Measurements from ENCODE around the gene PRKAR1A.

PRKAR1A gene

DNA sequence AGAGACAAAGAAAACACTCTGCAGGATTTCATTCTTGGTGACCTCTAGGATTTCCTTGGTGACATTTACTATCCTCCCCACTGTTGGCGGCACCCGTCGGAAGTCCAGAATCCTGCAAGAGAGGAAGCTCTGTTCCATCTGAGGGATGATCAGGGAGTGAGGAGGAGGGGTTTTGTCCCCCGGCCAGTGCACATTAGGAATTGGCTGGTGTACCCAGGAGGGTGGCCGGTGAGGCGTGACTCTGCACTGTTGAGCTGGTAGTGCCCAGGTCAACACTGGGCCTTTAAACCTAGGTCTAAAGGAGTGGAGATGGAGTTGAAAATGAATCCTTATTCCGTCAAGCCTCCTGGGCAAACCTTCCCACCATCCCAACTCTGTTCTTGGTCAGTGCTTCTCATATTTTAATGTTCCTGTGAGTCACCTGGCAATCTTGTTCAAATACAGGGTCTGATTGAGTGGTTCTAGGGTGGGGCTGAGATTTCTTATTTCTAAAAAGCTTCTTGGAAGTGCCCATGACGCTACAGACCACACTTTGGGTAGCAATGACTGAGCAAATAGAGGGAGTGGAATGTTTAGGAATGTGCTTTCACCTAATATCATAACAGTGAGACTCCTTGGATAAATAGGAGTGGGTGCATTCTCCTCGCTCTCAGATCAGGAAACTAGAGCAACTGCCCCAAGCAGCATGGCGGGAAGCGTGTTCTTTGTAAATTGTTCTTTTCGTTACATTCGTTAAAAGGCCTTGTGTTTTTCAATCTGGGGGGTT is 30.7 kb downstream of the PRKAR1A start:
- no peak for TF ChIP-seq ZNF624 (tag by site-specific recombination; IDR thresholded peaks at IDR 0.05)
- TF ChIP-seq ZNF239 (tag by site-specific recombination; IDR thresholded peaks at IDR 0.05) = no peak
- TF ChIP-seq KLF7 (tag by site-specific recombination; IDR thresholded peaks at IDR 0.05; ENCODE audit: borderline replicate concordance) = no peak
- no peak for TF ChIP-seq YY2 (tag by site-specific recombination; IDR thresholded peaks at IDR 0.05)
- TF ChIP-seq OVOL3 (tag by site-specific recombination; IDR thresholded peaks at IDR 0.05) = no peak
- no peak for TF ChIP-seq ZNF416 (tag by site-specific recombination; IDR thresholded peaks at IDR 0.05)
- no peak for TF ChIP-seq ZNF404 (tag by site-specific recombination; IDR thresholded peaks at IDR 0.05)
- no peak for TF ChIP-seq ZNF266 (tag by site-specific recombination; IDR thresholded peaks at IDR 0.05; ENCODE audit: low read depth)
- TF ChIP-seq, protein P1, sequence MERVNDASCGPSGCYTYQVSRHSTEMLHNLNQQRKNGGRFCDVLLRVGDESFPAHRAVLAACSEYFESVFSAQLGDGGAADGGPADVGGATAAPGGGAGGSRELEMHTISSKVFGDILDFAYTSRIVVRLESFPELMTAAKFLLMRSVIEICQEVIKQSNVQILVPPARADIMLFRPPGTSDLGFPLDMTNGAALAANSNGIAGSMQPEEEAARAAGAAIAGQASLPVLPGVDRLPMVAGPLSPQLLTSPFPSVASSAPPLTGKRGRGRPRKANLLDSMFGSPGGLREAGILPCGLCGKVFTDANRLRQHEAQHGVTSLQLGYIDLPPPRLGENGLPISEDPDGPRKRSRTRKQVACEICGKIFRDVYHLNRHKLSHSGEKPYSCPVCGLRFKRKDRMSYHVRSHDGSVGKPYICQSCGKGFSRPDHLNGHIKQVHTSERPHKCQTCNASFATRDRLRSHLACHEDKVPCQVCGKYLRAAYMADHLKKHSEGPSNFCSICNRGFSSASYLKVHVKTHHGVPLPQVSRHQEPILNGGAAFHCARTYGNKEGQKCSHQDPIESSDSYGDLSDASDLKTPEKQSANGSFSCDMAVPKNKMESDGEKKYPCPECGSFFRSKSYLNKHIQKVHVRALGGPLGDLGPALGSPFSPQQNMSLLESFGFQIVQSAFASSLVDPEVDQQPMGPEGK (tag by site-specific recombination; IDR thresholded peaks at IDR 0.05) = no peak
- TF ChIP-seq ZNF600 (tag by site-specific recombination; IDR thresholded peaks at IDR 0.05) = no peak
- no peak for TF ChIP-seq ZNF791 (tag by site-specific recombination; IDR thresholded peaks at IDR 0.05)
- TF ChIP-seq KLF9 (tag by site-specific recombination; IDR thresholded peaks at IDR 0.05; ENCODE audit: low read depth) = no peak
- TF ChIP-seq, protein P2, sequence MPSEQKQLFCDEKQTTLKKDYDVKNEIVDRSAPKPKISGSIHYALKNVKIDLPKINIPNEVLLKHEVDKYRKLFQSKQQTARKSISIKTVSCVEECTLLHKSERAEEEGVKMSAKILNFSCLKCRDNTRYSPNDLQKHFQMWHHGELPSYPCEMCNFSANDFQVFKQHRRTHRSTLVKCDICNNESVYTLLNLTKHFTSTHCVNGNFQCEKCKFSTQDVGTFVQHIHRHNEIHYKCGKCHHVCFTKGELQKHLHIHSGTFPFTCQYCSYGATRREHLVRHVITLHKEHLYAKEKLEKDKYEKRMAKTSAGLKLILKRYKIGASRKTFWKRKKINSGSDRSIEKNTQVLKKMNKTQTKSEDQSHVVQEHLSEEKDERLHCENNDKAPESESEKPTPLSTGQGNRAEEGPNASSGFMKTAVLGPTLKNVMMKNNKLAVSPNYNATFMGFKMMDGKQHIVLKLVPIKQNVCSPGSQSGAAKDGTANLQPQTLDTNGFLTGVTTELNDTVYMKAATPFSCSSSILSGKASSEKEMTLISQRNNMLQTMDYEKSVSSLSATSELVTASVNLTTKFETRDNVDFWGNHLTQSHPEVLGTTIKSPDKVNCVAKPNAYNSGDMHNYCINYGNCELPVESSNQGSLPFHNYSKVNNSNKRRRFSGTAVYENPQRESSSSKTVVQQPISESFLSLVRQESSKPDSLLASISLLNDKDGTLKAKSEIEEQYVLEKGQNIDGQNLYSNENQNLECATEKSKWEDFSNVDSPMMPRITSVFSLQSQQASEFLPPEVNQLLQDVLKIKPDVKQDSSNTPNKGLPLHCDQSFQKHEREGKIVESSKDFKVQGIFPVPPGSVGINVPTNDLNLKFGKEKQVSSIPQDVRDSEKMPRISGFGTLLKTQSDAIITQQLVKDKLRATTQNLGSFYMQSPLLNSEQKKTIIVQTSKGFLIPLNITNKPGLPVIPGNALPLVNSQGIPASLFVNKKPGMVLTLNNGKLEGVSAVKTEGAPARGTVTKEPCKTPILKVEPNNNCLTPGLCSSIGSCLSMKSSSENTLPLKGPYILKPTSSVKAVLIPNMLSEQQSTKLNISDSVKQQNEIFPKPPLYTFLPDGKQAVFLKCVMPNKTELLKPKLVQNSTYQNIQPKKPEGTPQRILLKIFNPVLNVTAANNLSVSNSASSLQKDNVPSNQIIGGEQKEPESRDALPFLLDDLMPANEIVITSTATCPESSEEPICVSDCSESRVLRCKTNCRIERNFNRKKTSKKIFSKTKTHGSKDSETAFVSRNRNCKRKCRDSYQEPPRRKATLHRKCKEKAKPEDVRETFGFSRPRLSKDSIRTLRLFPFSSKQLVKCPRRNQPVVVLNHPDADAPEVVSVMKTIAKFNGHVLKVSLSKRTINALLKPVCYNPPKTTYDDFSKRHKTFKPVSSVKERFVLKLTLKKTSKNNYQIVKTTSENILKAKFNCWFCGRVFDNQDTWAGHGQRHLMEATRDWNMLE (tag by site-specific recombination; conservative IDR thresholded peaks at IDR 0.05; ENCODE audit: low read depth) = no peak
- TF ChIP-seq, protein P3, sequence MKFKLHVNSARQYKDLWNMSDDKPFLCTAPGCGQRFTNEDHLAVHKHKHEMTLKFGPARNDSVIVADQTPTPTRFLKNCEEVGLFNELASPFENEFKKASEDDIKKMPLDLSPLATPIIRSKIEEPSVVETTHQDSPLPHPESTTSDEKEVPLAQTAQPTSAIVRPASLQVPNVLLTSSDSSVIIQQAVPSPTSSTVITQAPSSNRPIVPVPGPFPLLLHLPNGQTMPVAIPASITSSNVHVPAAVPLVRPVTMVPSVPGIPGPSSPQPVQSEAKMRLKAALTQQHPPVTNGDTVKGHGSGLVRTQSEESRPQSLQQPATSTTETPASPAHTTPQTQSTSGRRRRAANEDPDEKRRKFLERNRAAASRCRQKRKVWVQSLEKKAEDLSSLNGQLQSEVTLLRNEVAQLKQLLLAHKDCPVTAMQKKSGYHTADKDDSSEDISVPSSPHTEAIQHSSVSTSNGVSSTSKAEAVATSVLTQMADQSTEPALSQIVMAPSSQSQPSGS (tag by site-specific recombination; IDR thresholded peaks at IDR 0.05; ENCODE audit: low read depth) = no peak
- no peak for TF ChIP-seq ZNF785 (tag by site-specific recombination; IDR thresholded peaks at IDR 0.05)
- no peak for TF ChIP-seq BCL6B (tag by site-specific recombination; IDR thresholded peaks at IDR 0.05)
- no peak for TF ChIP-seq YY1 (tag by site-specific recombination; IDR thresholded peaks at IDR 0.05)
- Histone ChIP-seq H3K9me3 (ENCODE audit: control insufficient read depth, insufficient read depth, low read depth, low read length) (no peaks in the 10 kb centered on the region), H3K4me3 (ENCODE audit: low read depth, low read length) (no peak overlapping the region), H3K36me3 (ENCODE audit: control insufficient read depth in 2 of 2, insufficient read depth in 1 of 2, low read length in 2 of 2) (peaks cover 0 to 29% of the 10 kb centered on the region in 2 experiments; a peak in 2 of 3 replicates), H3K27ac (ENCODE audit: extremely low read depth, low read depth, low read length) (no peak overlapping the region), H3K4me1 (ENCODE audit: control insufficient read depth, insufficient read depth, low read length) (no peaks in the 10 kb centered on the region)
- ChIA-PET POLR2A (no interaction called here), CTCF (no interaction called here)

All from HEK293 (cell line).